ENCODE data around the gene PRC1.
A peak's percentile ranks its signal among the peaks of the same experiment; 100 is the strongest.
"Not testable (repeated sequence)": the region's sequence is repeated elsewhere in the genome, so short reads cannot be mapped to it uniquely, and the experiment has no call there.

The PRC1 gene

GRCh38 chr15:90994417-90995311, at the start of gene PRC1:
Gene PRC1, minus strand, starts transcription at chr15:90994535. Its CDS starts 118 bp downstream, at chr15:90994417.
- peak; percentile 99 for DNase-seq

- no peak for DNase-seq
Observed at GRCh38 chr15:91043202-91043874, 49.0 kb upstream of the PRC1 start.

- DNase-seq: no peak
Observed at GRCh38 chr15:91040856-91041255, 46.5 kb upstream of the PRC1 start.

GRCh38 chr15:91039996-91040395, 45.7 kb upstream of the PRC1 start:
- no peak for DNase-seq

GRCh38 chr15:91032919-91033803, 38.8 kb upstream of the PRC1 start:
- DNase-seq: no peak

GRCh38 chr15:91031796-91032195, 37.5 kb upstream of the PRC1 start:
- no peak for DNase-seq

- DNase-seq: no peak
Observed at GRCh38 chr15:91027677-91028076, 33.3 kb upstream of the PRC1 start.

GRCh38 chr15:91023720-91024119, 29.4 kb upstream of the PRC1 start:
- DNase-seq: no peak

GRCh38 chr15:91022832-91023129, 28.4 kb upstream of the PRC1 start:
- DNase-seq: no peak

GRCh38 chr15:91022075-91022831, 27.9 kb upstream of the PRC1 start, which contains the start of gene VPS33B:
Gene VPS33B, minus strand, starts transcription at chr15:91022594. Its CDS starts 345 bp downstream, at chr15:91022249.
- peak; percentile 89 for DNase-seq

- DNase-seq: no peak
Observed at GRCh38 chr15:91021516-91022074, 27.3 kb upstream of the PRC1 start.

- DNase-seq: no peak
Observed at GRCh38 chr15:91018158-91018557, 23.8 kb upstream of the PRC1 start.

GRCh38 chr15:91017716-91018115, 23.4 kb upstream of the PRC1 start:
- no peak for DNase-seq

- DNase-seq: not testable (repeated sequence)
Observed at GRCh38 chr15:91013701-91014100, 19.4 kb upstream of the PRC1 start.

GRCh38 chr15:91007266-91007665, 12.9 kb upstream of the PRC1 start:
- DNase-seq: no peak

- no peak for DNase-seq
Observed at GRCh38 chr15:91001209-91001608, 6.9 kb upstream of the PRC1 start.

GRCh38 chr15:90998737-90999136, 4.4 kb upstream of the PRC1 start:
- DNase-seq: no peak

GRCh38 chr15:90994059-90994416, 297 bp downstream of the PRC1 start:
- DNase-seq: no peak

- no peak for DNase-seq
Observed at GRCh38 chr15:90991587-90992285, 2.6 kb downstream of the PRC1 start.

- DNase-seq: no peak
Observed at GRCh38 chr15:90990446-90990845, 3.9 kb downstream of the PRC1 start.

GRCh38 chr15:90989040-90989768, 5.1 kb downstream of the PRC1 start:
- no peak for DNase-seq

All from right forelimb (tissue), 1 donor.